Stimulated activated CD8-positive, alpha-beta memory T cell treated with anti-CD3 and anti-CD28 coated beads, Interleukin-12 subunit alpha, Interleukin-12 subunit beta, amount 100 ng/mL, for 24 hours (primary cell): ENCODE data around the gene KIAA0040.
"Not testable (repeated sequence)": the region's sequence is repeated elsewhere in the genome, so short reads cannot be mapped to it uniquely, and the experiment has no call there.

ENCODE experiments used
- DNase-seq: peaks from one replicate; pipeline ENCODE4 v3.0.0-alpha.2; 2020; ENCODE audit errors: extremely low read depth

Gene KIAA0040

DNA sequence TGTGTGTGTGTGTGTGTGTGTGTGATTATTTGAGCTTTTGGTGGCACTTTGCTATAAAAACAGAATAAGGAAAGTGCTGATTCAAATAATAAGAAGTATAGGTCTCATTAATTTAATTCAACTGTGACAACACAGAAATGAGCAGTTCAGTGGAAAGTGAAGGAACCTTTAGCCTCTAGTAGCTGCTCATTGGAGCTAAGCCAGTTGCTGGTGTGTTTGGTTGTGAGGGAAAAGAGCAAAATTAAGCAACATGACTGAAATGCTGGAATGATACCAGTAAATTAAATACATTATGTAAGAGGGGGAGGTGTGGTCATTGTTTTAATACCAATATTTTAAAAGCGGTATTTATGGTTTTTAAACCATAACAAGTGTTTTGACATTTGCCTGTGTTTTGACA, 55.2 kb downstream of the KIAA0040 start:
- DNase-seq: no peak

- no peak for DNase-seq
Measured at GRCh38 chr1:175136246-175136645, 56.3 kb downstream of the KIAA0040 start.

DNA sequence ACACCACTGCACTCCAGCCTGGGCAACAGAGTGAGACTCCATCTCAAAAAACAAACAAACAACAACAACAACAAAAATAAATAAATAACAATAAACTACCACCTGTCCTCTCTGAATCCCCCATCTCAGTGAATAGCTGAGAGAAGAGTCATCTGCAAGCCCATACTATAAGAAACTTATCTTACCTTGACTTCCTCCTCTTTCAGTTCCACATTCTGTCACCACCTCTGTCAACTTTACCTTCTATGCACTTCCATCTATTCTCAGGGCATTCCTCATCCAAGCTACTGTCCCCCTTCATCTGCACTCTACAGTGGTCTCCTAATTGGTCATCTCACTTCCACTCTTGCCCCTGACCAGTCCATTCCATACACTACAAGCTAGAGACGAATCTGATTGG, 58.1 kb downstream of the KIAA0040 start:
- DNase-seq: no peak

DNA sequence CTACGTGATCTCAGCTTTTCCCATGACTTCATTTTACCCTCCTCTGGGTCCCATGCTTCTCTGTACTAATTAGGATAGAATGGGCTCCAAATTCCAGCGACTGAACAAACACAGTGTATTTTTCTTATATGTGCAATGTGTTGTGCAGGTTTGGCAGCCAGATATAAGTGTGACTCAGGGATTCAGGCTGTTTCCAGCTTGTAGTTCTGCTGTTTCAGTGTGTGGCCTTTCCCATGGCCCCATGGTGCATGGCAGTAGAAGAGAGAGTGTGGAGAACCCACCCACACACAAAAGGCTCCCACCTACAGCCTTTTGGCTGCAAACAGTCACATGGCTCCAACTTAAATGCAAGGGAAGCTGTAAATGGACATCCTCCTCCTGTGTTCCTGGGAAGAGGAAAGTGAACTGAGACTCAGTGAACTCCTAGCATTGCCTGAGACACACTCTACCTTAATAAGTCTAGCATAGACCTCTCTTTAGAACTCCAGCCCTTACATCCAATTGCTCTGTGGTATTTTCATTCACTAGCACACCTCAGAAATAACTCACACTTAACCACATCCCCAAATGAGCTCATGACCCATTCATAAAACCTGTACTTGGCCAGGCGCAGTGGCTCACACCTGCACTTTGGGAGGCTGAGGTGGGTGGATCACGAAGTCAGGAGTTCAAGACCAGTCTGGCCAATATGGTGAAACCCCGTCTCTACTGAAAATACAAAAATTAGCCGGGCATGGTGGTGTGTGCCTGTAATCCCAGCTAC, 58.7 kb downstream of the KIAA0040 start:
- no peak for DNase-seq

GRCh38 chr1:175132436-175132835, 60.1 kb downstream of the KIAA0040 start:
- DNase-seq: no peak

DNA sequence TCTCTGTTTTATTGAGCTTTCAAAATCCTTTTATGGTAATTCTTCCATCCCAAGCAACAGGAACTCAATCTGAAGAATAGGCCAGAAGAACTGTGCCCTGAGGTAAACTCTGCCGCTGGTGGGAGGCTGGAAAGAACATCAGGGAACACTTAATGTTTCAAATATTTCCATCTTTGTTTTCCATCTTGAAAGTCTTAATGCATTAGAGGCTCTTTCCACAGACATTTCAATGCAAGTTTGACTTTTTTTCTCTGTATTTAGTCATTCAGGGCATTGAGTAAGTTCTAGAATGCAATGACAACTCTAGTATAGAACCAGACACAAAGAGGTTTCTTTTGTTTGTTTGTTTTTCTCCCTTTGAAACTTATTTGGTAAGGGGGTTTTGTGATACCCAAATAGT, 61.5 kb downstream of the KIAA0040 start:
- no peak for DNase-seq

DNA sequence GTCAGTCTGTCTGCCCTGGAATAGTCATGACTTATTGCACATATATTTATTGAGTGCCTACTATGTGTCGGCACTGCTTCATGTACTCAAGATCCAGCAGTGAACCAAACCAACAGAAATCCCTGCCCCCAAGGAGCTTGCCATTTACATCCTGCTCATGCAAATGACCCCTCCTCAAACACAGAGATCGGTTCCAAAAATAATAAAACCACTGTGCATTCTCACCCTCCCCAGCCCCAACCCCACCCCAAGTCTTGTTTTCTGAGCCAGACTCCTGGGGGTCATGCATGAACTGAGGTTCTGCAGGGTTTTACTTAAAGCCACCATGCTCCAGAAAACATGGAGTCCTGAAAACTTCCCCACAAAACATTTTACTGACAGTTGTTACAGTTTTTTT, 61.9 kb downstream of the KIAA0040 start:
- no peak for DNase-seq

DNA sequence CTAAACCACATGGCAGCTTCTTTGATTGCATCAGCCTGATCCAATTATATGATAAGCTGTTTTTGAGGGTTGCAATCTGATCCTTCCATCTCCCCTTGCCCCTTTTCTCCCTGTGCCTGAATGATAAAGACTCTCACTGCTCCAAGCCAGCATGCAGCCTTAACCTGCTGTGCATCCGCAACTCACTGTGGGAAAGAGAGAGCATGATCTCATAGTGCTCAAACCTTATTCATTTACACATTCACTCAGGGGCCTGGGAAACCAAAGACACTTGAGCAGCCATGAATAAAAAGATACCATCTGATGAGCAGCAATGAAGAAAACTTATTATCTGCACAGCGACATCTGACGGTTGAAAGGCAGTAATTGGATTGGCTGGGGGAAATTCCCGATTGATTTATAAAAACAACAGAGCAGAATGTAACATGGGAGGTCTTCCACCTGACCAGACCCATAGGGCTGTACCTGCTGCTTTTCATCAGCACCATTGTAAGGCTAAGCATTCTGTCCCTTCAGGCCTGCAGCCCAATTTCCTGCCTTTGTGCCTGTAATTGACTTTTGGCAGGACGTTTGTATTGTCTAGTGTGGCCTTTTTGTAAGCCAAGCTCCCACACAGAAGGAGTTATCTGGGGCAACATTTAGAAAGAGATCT, 62.5 kb downstream of the KIAA0040 start:
- DNase-seq: no peak

DNA sequence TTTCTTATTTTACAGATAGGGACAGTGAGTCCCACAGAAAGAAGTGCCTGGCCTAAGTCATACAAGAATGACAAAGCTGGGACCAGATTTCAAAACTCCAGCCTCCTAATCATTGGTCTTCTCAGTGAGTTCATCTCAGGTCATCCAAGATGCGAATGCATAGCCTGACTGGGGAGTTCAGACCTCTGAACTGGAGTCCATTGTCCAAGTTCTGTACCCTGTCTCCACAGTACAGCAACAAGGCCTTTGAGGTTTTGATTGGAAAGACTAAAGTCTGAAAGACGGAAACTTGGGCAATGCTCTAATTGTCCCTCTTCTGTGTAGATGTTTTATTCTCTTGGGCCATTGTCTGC, 63.0 kb downstream of the KIAA0040 start:
- no peak for DNase-seq

DNA sequence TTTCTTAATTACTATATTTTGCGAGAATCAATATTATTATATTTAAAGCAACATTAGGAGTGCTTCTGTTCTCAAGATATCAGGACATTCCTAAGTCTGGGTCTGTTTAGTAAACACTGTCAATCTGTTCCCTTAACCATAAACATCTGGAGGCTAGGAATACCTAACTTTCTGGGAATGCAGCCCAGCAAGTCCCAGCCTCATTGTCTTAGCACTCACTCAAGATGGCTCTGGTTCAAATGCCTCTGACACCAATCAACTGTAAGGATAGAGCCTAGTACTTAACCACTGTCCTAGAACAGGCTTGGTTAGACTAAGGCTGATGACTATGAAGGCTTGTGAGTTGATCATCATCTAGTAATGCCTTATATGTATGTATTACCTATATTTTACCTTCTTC, 63.4 kb downstream of the KIAA0040 start:
- no peak for DNase-seq

- DNase-seq: no peak
Measured at GRCh38 chr1:175128523-175128922, 64.1 kb downstream of the KIAA0040 start.

GRCh38 chr1:175127565-175127964, 65.0 kb downstream of the KIAA0040 start:
- DNase-seq: no peak

DNA sequence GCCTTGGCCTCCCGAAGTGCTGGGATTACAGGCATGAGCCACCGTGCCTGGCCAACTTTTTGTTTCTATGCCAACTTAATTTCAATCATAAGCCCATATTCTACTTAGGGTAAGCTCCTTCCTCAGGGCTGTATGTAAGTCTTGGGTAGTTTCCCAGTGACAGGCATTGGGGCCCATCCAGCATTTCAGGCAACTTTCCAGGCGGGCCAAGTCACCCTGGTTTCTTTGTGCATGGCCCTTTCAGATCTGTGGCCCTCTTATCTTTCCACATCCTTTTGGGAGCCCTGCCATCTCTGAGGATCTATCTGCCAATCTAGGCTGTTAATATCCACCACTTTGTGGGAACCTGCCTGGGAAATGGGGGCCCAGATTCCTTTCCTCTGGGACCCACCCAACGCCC, 66.2 kb downstream of the KIAA0040 start:
- DNase-seq: no peak

DNA sequence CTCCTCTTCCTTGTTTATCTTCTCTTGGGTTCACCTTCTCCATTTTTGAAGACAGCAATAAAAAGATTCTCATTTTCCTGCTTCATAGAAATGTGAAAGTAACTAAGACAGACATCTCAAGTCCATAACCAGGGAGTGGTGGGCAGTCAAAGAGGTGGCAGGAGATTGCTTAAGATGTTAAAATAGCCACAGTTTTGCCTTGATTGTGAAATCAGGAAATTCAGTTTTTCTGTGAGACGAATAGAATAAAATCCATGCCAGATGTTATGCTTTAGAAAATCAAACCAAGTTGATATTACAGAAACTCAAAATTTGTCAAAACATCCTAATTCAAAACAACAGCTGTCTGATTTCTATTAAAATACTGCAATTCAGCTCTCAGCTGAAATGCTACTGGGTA, 67.7 kb downstream of the KIAA0040 start:
- no peak for DNase-seq

GRCh38 chr1:175120511-175120910, 72.1 kb downstream of the KIAA0040 start:
- DNase-seq: no peak

GRCh38 chr1:175118375-175119367, 73.9 kb downstream of the KIAA0040 start:
- DNase-seq: no peak

DNA sequence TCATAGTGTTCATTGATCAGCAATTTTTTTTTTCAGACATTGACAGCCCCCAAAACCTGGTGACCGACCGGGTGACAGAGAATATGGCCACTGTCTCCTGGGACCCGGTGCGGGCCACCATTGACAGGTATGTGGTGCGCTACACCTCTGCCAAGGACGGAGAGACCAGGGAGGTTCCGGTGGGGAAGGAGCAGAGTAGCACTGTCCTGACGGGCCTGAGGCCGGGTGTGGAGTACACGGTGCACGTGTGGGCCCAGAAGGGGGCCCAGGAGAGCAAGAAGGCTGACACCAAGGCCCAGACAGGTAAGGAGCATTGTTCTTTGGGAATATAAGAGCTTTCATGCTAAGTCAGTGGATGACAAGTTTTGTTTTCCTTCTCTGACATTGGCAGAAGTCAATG, 75.7 kb downstream of the KIAA0040 start:
- no peak for DNase-seq

GRCh38 chr1:175116210-175116798, 76.3 kb downstream of the KIAA0040 start:
- DNase-seq: no peak

DNA sequence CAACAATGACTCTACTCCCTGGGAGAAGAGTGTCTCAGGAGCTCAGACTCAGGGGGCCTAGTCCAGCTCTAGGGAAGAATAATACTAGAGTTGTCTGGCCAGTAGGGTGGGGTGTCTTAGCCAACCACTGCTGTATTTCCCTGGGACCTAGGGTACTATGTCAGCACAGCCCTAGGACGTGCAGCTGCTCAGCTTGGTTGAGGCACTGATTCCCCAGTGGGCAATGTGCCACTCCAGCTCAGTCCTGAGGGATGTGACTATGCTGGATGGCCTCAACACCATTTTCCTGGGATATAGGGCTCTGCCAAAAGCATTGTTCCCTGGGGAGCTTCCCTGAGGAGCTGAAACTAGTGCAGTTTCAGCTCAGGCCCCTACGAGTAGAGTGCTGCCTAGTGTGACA, 77.6 kb downstream of the KIAA0040 start:
- DNase-seq: no peak

GRCh38 chr1:175108331-175108820, 84.2 kb downstream of the KIAA0040 start:
- DNase-seq: not testable (repeated sequence)
